HG03432 (cell line): Measurements from ENCODE around the gene RFPL2.
"Not testable (repeated sequence)": the region's sequence is repeated elsewhere in the genome, so short reads cannot be mapped to it uniquely, and the experiment has no call there.

Experiments
- ATAC-seq: cut with Tn5 transposase; IDR thresholded peaks from one replicate; pipeline ENCODE4 v1.9.1; 2021; ENCODE audit warnings: mild to moderate bottlenecking, moderate library complexity; ENCODE audit not compliant: unreplicated experiment

Gene RFPL2

GRCh38 chr22:32206774-32207758 is 2.2 kb upstream of the RFPL2 start:
- no peak for ATAC-seq

GRCh38 chr22:32205974-32206773 is 1.3 kb upstream of the RFPL2 start:
- no peak for ATAC-seq

GRCh38 chr22:32204040-32204855 is 625 bp downstream of the RFPL2 start:
- no peak for ATAC-seq

GRCh38 chr22:32203181-32204039 is 1.5 kb downstream of the RFPL2 start:
- ATAC-seq, result no peak

GRCh38 chr22:32202539-32203180 is 2.2 kb downstream of the RFPL2 start:
- no peak for ATAC-seq

GRCh38 chr22:32202161-32202538 is 2.7 kb downstream of the RFPL2 start:
- ATAC-seq, result no peak

GRCh38 chr22:32200752-32201151 is 4.1 kb downstream of the RFPL2 start:
- ATAC-seq, result no peak

- no peak for ATAC-seq
Measured at GRCh38 chr22:32199961-32200360, 4.9 kb downstream of the RFPL2 start.

- ATAC-seq, result no peak
Measured at GRCh38 chr22:32199341-32199740, 5.5 kb downstream of the RFPL2 start.

GRCh38 chr22:32197553-32198226 is 7.2 kb downstream of the RFPL2 start:
- ATAC-seq, result not testable (repeated sequence)

- not testable (repeated sequence) for ATAC-seq
Measured at GRCh38 chr22:32195900-32196299, 9.0 kb downstream of the RFPL2 start.

- not testable (repeated sequence) for ATAC-seq
Measured at GRCh38 chr22:32193346-32193745, 11.5 kb downstream of the RFPL2 start.

- not testable (repeated sequence) for ATAC-seq
Measured at GRCh38 chr22:32191021-32191420, 13.9 kb downstream of the RFPL2 start.

- no peak for ATAC-seq
Measured at GRCh38 chr22:32185821-32186220, 19.1 kb downstream of the RFPL2 start.

- ATAC-seq, result no peak
Measured at GRCh38 chr22:32183625-32184024, 21.2 kb downstream of the RFPL2 start.

- no peak for ATAC-seq
Measured at GRCh38 chr22:32181043-32181442, 23.8 kb downstream of the RFPL2 start.

GRCh38 chr22:32177221-32177765 is 27.6 kb downstream of the RFPL2 start:
- no peak for ATAC-seq
